ENCODE results near the gene DFFB. TPM values are rescaled to one million over a fixed set of nuclear protein-coding genes. Genes with fewer than 3 reads are reported as not detected.
A peak's percentile ranks its signal among the peaks of the same experiment; 100 is the strongest.
"Not testable (repeated sequence)": the region's sequence is repeated elsewhere in the genome, so short reads cannot be mapped to it uniquely, and the experiment has no call there.

DFFB gene
- total RNA-seq, 3 donors from 2014 or later, result 11.1 to 13.4 (median 13.0) TPM

DNA sequence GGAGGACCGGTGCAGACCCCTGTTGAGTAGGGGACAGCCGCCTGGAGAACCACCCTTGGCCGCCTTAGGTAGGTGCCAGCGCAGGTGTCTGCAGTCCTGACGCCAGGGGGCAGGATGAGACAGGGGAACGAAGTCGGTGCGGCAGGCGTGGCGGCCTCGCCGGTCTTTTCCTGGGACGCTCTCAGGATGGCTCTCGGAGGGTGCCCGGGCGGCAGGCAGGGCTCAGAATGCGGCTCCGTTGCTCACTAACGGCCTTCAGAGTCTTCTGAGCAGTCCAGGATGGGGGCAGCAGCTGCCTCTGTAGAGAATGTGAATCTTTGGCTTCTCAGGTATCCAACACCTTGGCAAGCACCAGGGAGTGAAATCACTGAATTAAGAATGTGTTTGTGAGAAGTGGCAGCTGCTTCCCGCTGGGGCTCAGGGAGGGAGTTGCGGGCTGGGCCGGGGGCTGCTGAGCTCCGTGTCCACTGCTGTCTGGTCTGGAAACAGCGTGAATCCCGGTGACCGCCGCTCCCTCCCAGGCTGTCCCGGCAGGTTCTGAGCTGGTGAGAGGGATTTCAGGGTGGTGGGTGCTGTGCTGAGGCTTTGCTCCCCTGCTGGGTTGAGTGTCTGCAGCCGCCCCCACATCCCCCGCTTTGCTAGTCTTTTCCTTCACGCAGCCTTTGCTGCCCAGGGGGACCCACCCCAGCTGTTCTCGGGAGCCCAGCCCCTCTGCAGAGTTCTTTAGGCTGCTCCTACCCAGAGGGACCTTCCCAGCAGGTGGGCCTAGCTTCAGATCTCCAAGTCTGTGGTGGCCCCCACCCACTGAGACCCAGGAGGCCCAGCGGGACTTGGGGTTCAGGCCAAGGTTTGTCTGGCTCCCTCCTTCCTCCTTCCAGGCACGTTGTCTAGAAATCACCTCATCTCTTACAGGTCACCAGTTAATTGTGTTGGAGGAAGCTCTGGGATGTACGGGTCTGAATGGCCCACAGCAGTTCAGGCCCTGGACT, 53.9 kb downstream of the DFFB start:
- no peak overlapping the region for H3K4me3 Mint-ChIP-seq
- H3K4me1 Mint-ChIP-seq (ENCODE audit: low read depth), result peaks cover 5% of the 10 kb centered on the region
- no peaks in the 10 kb centered on the region for H3K9me3 Mint-ChIP-seq
- H3K27me3 Mint-ChIP-seq (ENCODE audit: low read depth), result no peaks in the 10 kb centered on the region
- peak; percentile 86 to 92 for ATAC-seq
- DNase-seq, result peak; percentile 75
- no peaks in the 10 kb centered on the region for H3K36me3 Mint-ChIP-seq (ENCODE audit: insufficient read depth)

DNA sequence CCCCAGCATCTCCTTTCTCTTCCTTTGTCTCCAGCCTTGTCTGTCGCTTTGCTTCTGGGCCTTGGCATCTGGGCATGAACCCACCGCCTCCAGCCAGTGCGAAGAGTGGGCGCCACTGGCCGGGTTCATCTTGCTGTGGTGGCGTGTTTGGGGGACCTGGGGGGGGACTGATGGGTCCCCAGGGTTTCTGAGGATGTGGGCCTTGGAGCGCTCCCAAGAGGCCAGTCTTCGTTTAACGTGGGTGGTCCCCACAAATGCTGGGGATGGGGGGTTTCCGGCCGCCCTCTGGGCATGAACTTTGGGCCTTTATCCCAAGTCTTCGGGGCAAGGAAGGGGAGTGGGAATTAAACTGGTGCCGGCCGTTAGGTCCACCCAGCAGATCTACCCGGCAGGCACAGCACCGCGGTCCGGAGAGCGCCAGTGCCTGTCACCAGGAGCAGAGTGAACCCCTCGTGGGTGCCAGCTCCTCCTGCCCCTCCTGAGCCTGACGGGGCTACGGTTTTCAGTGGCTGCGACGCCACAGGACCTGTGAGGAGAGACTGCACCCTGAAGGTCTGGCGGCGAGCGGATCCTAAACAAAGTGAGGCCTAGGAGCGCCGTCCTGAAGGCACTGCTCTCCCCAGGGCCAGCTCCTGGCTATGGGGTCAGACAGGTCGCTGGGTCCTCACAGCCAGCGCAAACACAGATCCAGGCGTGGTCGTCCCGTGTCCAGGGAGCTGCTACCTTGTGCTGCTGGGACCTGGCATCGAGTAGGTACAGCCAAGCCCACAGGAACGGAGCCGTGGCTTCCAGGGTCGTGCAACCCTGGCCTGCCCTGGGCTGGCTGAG, 54.9 kb downstream of the DFFB start:
- Mint-ChIP-seq H3K4me1 (ENCODE audit: low read depth) (peaks cover 3% of the 10 kb centered on the region), H3K27me3 (ENCODE audit: low read depth) (peaks cover 4% of the 10 kb centered on the region), H3K9me3 (no peaks in the 10 kb centered on the region), H3K4me3 (no peak overlapping the region), H3K36me3 (ENCODE audit: insufficient read depth) (no peaks in the 10 kb centered on the region)
- ATAC-seq, result no peak
- DNase-seq, result no peak

DNA sequence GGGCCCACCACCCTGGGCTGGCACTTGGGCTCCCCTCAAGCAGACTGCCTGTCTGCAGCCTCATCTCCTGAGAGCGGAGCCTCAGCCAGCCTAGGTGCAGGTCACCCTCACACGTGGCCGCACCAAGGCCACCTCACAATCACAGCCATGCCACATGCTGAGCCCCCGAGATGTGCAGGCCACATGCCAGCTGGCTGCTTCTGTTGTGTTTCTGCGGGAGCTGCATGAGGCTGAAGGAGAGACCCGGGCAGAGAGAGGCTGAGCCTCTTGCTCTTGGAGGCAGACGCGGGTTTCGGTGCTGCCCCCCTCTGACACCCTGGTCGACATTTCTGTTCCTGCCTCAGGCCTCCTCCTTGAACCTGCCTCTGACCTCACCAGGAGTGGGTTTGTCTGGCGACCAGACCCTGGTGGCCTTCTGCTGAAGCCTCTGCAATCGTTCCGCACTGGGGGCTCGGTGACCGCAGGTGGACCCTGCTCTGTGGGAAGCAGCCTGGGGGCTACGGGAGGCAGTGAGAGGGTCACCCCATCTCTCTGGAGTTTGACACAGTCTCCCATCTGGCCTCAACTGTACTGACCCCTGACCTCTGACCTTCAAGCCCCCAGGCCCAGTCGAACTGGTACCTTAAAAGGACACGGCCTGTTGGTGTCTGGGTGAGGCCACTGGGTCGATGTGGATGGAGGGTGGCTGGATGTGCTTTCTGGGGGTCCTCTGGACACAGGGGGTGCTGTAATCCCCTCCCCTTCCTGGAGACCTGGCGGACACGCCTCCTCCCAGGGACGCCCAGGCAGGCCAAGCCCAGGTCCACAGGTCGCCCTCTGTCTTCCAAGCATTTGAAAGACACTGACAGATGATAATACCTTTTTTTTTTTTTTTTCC, 55.8 kb downstream of the DFFB start:
- ATAC-seq, result no peak
- Mint-ChIP-seq H3K4me1 (ENCODE audit: low read depth) (peaks cover 3% of the 10 kb centered on the region), H3K9me3 (no peaks in the 10 kb centered on the region), H3K36me3 (ENCODE audit: insufficient read depth) (no peaks in the 10 kb centered on the region), H3K27me3 (ENCODE audit: low read depth) (peaks cover 4% of the 10 kb centered on the region), H3K4me3 (no peak overlapping the region)
- DNase-seq, result no peak

DNA sequence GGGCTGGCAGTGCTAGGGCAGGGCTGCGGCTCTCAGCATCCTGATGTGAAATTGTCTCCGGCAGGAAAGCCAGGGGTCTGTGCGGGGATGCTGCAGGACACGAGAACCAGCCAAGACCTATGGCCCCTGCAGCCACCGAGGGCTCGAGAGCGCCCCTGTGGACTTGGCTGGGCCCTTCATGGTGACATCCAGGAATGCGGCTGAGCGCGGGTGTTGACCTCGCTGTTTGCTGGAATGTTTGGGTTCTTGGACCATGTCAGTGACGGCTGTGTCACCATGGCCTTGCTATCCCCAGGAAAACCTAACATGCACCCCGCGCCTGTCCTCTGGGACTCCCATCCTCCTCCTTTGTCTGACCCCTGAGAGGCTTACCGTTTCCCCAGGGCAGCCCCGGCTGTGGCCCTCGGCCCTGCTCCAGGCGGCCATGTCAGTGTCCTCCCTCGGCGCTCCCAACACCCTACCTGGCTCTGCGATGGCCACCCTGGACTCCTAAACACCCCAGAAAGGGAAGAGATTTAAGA, 57.1 kb downstream of the DFFB start:
- Mint-ChIP-seq H3K4me3 (no peak overlapping the region), H3K4me1 (ENCODE audit: low read depth) (peaks cover 3% of the 10 kb centered on the region), H3K27me3 (ENCODE audit: low read depth) (peaks cover 7% of the 10 kb centered on the region), H3K9me3 (no peaks in the 10 kb centered on the region), H3K36me3 (ENCODE audit: insufficient read depth) (no peaks in the 10 kb centered on the region)
- ATAC-seq (no peak), DNase-seq (no peak)

DNA sequence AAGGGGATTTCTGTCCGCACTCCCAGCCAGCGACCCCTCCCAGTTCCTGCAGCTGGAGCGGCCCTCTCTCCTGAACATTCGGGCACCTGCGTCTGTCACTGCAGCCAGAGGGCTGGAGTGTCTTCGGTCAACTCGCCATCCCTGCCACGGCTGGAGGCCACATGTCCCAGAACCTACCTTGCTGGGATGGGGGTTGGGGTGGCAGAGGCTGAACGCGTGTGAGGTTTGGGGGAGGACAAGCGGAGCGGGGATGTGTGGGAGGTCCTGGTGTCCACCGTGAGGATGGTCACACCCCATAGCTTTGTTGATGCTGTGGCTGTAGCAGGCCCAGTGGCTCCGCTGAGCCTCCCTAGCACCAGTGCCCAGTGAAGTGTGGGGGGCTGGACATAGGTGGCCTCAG, 57.6 kb downstream of the DFFB start:
- DNase-seq, result no peak
- H3K9me3 Mint-ChIP-seq, result no peaks in the 10 kb centered on the region
- no peak for ATAC-seq
- H3K4me1 Mint-ChIP-seq (ENCODE audit: low read depth), result peaks cover 3% of the 10 kb centered on the region
- no peak overlapping the region for H3K4me3 Mint-ChIP-seq
- H3K27me3 Mint-ChIP-seq (ENCODE audit: low read depth), result peaks cover 7% of the 10 kb centered on the region
- H3K36me3 Mint-ChIP-seq (ENCODE audit: insufficient read depth), result no peaks in the 10 kb centered on the region

DNA sequence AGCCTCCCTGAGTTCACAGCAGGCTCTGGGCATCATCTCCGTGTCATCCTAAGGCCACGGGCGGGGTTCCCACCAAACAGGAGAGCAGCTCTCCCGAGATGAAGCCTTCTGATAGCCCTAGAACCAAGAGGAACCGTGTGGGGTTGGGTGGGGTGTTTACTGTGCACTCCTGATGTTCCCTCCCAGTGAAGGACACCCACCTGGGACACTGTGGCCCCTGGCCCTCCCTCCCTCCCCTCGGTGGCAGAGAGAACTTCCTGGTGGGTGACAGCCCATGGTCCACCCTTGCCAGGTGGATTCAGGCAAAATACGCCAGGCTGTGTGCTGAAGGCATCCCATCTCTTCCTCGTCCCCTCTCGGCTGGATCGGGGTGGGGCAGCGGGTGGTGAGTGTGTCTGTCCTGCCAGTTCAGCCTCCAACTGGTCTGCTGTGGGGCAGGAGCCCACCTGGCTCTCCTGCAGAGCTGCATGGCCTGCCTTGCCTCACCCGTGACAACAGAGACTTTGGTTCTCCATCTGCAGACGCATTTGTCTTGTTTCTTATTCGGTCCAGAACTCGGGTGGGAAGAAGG, 58.4 kb downstream of the DFFB start:
- Mint-ChIP-seq H3K27me3 (ENCODE audit: low read depth) (peaks cover 7% of the 10 kb centered on the region), H3K4me3 (no peak overlapping the region), H3K9me3 (no peaks in the 10 kb centered on the region), H3K36me3 (ENCODE audit: insufficient read depth) (no peaks in the 10 kb centered on the region), H3K4me1 (ENCODE audit: low read depth) (peaks cover 3% of the 10 kb centered on the region)
- DNase-seq (no peak), ATAC-seq (no peak)

DNA sequence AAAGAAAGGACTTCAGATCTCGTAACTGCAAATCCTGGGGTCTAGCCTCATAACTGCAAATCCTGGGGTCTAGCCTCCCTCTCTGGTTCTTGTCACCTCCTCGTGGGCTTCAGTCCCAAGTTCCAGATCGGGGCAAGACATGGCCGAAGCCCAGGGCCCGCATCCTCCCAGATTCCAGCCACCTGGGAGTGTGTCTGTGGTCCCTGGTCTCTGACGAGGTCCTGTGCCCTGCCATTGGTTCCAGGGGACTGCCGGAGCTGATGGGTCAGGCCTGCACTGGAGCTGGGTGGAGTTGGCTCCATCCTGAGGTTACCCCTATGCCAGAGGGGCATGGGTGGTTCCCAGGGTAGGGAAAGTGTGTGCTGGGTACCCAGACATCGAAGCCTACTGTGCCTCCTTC, 60.5 kb downstream of the DFFB start:
- Mint-ChIP-seq H3K4me3 (no peak overlapping the region), H3K4me1 (ENCODE audit: low read depth) (no peaks in the 10 kb centered on the region), H3K9me3 (no peaks in the 10 kb centered on the region), H3K36me3 (ENCODE audit: insufficient read depth) (no peaks in the 10 kb centered on the region), H3K27me3 (ENCODE audit: low read depth) (peaks cover 7% of the 10 kb centered on the region)
- ATAC-seq, result no peak
- DNase-seq, result no peak

DNA sequence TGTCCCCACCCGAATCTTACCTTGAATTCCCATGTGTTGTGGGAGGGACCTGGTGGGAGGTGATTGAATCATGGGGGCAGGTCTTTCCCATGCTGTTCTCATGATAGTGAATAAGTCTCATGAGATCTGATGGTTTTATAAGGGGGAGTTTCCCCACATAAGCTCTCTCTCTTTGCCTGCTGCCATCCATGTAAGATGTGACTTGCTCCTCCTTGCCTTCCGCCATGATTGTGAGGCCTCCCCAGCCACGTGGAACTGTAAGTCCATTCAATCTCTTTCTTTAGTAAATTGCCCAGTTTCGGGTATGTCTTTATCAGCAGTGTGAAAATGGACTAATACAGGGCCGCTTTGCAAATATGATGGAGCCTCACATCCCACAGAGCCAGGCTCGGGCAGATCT, 61.1 kb downstream of the DFFB start:
- not testable (repeated sequence) for ATAC-seq; H3K9me3 Mint-ChIP-seq; H3K27me3 Mint-ChIP-seq (ENCODE audit: low read depth); H3K4me3 Mint-ChIP-seq; H3K4me1 Mint-ChIP-seq (ENCODE audit: low read depth); H3K36me3 Mint-ChIP-seq (ENCODE audit: insufficient read depth); DNase-seq

DNA sequence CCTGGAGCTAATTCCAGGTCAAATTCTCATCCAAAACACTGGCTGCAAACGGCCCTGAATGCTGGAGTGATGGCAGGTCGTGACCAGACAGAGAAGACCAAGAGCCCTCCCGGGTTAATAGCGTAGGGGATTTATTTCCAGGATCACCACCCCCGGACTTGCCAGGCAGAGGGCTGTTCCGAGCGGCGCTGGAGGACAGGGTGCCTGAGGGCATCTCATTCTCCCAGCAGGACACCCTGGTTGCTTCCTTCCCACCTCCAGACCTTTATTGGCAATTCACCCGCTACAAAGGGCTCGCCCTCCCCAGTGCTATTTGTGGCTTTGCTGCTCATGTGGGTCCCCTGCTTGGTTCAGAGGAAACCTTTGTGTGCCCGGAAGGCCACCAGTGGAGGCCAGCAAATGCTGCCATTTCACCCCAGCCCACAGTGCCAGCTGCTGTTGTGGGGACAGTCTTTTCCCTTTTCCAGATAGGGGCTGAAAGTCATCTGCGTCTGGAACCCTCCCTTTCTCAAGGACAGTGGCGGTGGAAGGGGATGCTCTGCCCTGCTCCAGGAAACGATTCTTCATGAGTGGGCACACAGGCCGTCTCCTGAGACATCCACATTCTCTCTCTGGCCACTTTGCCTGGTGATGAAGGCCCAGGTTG, 61.8 kb downstream of the DFFB start:
- no peak for DNase-seq
- H3K27me3 Mint-ChIP-seq (ENCODE audit: low read depth), result peaks cover 7% of the 10 kb centered on the region
- no peak overlapping the region for H3K4me3 Mint-ChIP-seq
- peaks cover 1% of the 10 kb centered on the region for H3K4me1 Mint-ChIP-seq (ENCODE audit: low read depth)
- no peaks in the 10 kb centered on the region for H3K9me3 Mint-ChIP-seq
- no peaks in the 10 kb centered on the region for H3K36me3 Mint-ChIP-seq (ENCODE audit: insufficient read depth)
- no peak for ATAC-seq

DNA sequence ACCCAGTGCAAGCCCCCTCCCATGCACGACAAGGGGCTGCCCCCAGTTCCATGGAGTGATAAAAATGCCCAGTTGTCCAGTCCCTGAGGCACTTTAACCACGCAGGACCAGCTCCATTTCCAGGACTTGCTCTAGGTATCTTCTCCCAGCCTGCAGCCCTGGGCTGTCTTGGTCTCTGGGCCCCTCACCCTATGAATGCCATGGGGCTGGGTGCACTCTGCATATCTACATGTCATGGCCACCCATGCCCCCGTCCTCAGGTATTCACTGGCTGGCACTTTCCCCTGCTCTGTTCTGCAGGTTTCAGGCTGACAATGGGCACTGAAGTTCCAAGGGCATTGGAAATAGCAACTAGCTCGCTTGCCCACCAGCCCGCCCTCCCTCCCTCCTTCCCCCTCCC, 62.4 kb downstream of the DFFB start:
- DNase-seq (no peak), ATAC-seq (no peak)
- Mint-ChIP-seq H3K4me1 (ENCODE audit: low read depth) (peaks cover 1% of the 10 kb centered on the region), H3K27me3 (ENCODE audit: low read depth) (peaks cover 7% of the 10 kb centered on the region), H3K9me3 (no peaks in the 10 kb centered on the region), H3K4me3 (no peak overlapping the region), H3K36me3 (ENCODE audit: insufficient read depth) (no peaks in the 10 kb centered on the region)

DNA sequence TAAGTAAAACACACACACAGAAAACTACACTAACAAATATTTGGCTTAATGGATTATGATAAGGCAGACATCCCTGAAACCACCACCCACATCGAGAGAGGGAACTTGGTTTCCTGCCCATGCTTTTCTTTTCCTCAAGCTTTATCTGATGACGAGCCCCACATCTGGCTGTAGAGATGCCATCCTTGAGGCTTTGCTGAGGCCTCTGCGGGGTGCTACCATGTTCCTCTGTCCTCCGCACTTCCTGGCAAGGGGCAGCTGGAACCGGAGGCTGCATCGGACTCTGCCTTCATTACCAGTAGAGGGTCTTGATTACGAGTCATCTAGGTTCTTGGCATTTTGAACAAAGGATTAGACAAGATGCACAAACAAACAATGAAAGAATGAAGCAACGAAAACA, 64.5 kb downstream of the DFFB start:
- Mint-ChIP-seq H3K9me3 (no peaks in the 10 kb centered on the region), H3K4me3 (no peak overlapping the region), H3K4me1 (ENCODE audit: low read depth) (peaks cover 1% of the 10 kb centered on the region), H3K27me3 (ENCODE audit: low read depth) (peaks cover 5% of the 10 kb centered on the region), H3K36me3 (ENCODE audit: insufficient read depth) (no peaks in the 10 kb centered on the region)
- no peak for ATAC-seq
- no peak for DNase-seq

DNA sequence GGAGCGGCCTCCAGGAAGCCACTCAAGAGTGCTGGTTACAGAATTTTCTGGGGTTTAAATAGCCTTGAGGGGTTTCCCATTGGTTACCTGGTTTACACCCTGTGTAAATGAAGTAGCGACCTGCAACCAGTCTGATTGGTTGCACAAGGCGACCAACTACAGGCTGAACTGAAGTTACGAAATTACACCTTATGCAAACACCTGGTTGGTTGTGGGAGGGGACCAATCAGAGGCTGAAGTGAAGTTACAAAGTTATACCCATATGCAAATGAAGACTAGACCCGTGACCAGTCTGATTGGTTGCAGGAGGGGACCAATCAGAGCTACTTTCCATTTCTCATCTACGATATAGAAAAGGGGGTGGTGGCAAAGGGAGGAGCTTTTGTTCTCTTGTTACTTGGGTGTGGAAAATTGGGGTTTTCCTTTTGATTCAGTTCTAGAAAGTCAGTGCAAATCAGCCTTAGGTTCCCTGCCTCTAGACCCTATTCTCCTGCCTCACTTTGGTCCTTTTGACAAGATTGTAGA, 65.0 kb downstream of the DFFB start:
- ATAC-seq, result peak; percentile 65 to 67
- Mint-ChIP-seq H3K27me3 (ENCODE audit: low read depth) (peaks cover 5% of the 10 kb centered on the region), H3K36me3 (ENCODE audit: insufficient read depth) (no peaks in the 10 kb centered on the region), H3K9me3 (no peaks in the 10 kb centered on the region), H3K4me1 (ENCODE audit: low read depth) (peaks cover 1% of the 10 kb centered on the region), H3K4me3 (no peak overlapping the region)
- DNase-seq, result no peak

DNA sequence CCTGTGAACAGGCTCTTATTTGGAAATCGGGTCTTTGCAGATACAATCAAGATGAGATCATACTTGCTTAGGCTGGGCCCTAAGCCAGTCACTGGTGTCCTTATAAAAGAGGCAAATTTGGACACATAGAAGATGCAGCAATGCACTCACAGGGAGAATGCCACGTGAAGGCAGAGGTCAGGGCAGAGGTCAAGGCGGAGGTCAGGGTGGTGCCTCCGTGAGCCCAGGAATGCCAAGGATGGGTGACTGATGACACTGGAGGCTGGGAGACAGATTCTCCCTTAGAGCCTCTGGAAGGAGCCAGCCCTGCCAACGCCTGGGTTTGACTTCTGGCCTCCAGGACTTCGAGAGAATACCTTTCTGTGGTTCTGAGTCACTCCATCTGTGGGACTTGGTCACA, 65.6 kb downstream of the DFFB start:
- Mint-ChIP-seq H3K36me3 (ENCODE audit: insufficient read depth) (no peaks in the 10 kb centered on the region), H3K27me3 (ENCODE audit: low read depth) (peaks cover 5% of the 10 kb centered on the region), H3K4me3 (no peak overlapping the region), H3K4me1 (ENCODE audit: low read depth) (peaks cover 1% of the 10 kb centered on the region), H3K9me3 (no peaks in the 10 kb centered on the region)
- peak in 1 of 2 donors; percentile 12 for ATAC-seq
- no peak for DNase-seq
